ENCODE measurements around the gene STEAP3. TPM values are rescaled to one million over a fixed set of nuclear protein-coding genes. Genes with fewer than 3 reads are reported as not detected.

STEAP3 gene
- total and polyA plus RNA-seq, 2 donors (not counting 1 experiment from before 2014, with no cell fraction given) = 1.1 to 1.6 TPM

DNA sequence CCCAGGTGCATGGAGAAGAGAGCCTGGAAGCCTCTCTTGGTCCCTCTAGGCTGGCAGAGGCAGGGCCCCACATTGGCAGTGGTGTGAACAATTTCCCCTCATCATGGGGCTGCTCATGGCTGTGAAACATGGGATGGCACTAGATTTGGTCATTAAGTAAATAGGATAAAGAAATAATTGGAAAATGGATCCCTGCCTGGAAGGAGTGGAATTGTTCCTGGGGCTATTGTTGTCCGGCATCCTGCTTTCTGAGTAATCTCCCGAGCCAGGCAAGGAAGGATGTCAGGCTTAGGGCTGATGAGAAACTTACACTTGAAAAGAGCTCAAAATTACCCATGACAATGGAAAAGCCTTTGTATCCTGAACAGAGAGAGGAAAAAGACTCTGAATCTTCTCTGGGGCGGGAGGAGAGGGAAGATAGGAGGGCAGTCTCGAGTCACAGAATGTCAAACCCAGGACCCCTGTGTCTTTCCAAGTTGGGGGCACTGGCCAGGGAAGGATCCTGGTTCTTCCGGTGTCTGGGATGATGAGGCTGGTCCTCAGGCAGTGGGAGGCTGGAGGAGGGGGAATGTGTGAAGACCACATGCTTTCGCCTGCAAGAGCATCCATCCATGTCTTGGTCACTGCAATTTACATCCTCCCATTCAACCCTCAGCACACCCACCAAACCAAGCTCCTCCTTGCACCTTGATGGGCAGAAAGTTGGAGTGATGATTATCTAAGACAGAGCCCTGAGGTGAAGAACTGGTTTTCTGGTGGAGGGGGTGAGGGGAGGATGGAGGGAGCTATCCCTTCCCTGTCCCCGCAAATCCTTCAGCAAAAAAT lies 27.1 kb upstream of the STEAP3 start:
- Histone ChIP-seq H3K4me1 (ENCODE audit: control insufficient read depth in 2 of 2, insufficient read depth in 2 of 2, low read length in 2 of 2) (no peaks in the 10 kb centered on the region), H3K27ac (ENCODE audit: low read length in 2 of 2) (no peak overlapping the region), H3K4me2 (replicated peaks; ENCODE audit: low read depth, low read length, poor library complexity, severe bottlenecking) (no peak overlapping the region), H4K20me1 (ENCODE audit: control insufficient read depth, insufficient read depth, low read length, poor library complexity, severe bottlenecking) (no peaks in the 10 kb centered on the region), H2AFZ (ENCODE audit: insufficient read depth, low read depth, low read length, poor library complexity, severe bottlenecking) (no peak overlapping the region), H3K9ac (ENCODE audit: low read length) (no peak overlapping the region), H3K36me3 (replicated peaks in 1 of 2; ENCODE audit: control extremely low read depth in 1 of 2, control insufficient read depth in 1 of 2, extremely low read depth in 1 of 2, insufficient read depth in 2 of 2, low read length in 1 of 2) (no peaks in the 10 kb centered on the region), H3K79me2 (ENCODE audit: control insufficient read depth, insufficient read depth, low read length) (no peaks in the 10 kb centered on the region), H3K9me3 (ENCODE audit: control extremely low read depth in 1 of 3, control insufficient read depth in 2 of 3, insufficient read depth in 1 of 3, low read length in 2 of 3) (peaks cover 0 to 4% (median 0%) of the 10 kb centered on the region in 3 donors), H3K4me3 (ENCODE audit: control extremely low read depth in 1 of 5, extremely low read depth in 1 of 5, insufficient read depth in 1 of 5, low read depth in 2 of 5, low read length in 4 of 5) (no peak overlapping the region), H3K27me3 (replicated peaks in 1 of 4; ENCODE audit: control extremely low read depth in 1 of 4, control insufficient read depth in 3 of 4, insufficient read depth in 4 of 4, low read length in 3 of 4) (peaks cover 0 to 6% (median 0%) of the 10 kb centered on the region in 4 experiments)
- H3K4me1 Mint-ChIP-seq = no peaks in the 10 kb centered on the region
- ChIA-PET CTCF (no interaction called here), POLR2A (no interaction called here)
- no peak overlapping the region for H3K27ac Mint-ChIP-seq
- 69% methylated on average over 3 of the region's 7 CpGs for WGBS (ENCODE audit: insufficient coverage)
- DNase-seq (no peak), ATAC-seq (ENCODE audit: low read depth) (no peak)
- TF ChIP-seq, protein P1, sequence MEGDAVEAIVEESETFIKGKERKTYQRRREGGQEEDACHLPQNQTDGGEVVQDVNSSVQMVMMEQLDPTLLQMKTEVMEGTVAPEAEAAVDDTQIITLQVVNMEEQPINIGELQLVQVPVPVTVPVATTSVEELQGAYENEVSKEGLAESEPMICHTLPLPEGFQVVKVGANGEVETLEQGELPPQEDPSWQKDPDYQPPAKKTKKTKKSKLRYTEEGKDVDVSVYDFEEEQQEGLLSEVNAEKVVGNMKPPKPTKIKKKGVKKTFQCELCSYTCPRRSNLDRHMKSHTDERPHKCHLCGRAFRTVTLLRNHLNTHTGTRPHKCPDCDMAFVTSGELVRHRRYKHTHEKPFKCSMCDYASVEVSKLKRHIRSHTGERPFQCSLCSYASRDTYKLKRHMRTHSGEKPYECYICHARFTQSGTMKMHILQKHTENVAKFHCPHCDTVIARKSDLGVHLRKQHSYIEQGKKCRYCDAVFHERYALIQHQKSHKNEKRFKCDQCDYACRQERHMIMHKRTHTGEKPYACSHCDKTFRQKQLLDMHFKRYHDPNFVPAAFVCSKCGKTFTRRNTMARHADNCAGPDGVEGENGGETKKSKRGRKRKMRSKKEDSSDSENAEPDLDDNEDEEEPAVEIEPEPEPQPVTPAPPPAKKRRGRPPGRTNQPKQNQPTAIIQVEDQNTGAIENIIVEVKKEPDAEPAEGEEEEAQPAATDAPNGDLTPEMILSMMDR (IDR thresholded peaks at IDR 0.05) = no peak
- H3K27me3 Mint-ChIP-seq = peaks cover 28% of the 10 kb centered on the region
- intact Hi-C loops (cut with micrococcal nuclease) = no loop called here
- H3K9me3 Mint-ChIP-seq (ENCODE audit: insufficient read depth) = peaks cover 2% of the 10 kb centered on the region
- H3K4me3 Mint-ChIP-seq = no peak overlapping the region

DNA sequence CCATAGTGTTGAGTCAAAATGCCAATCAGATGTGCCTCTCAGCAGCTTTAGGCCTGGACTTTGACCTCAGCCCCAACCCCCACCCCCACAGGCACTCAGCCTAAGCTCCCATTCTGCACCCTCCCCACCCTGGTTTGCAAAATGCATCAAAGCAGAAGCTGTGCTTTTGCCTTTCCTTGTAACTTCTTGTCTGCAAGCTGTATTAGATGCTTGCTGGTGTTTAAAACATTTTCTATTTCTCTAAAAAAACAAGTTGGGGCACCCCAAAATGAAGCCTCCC lies 26.6 kb upstream of the STEAP3 start:
- Mint-ChIP-seq H3K27ac (no peak overlapping the region), H3K4me3 (no peak overlapping the region), H3K27me3 (peaks cover 28% of the 10 kb centered on the region), H3K4me1 (no peaks in the 10 kb centered on the region), H3K9me3 (ENCODE audit: insufficient read depth) (peaks cover 2% of the 10 kb centered on the region)
- H3K27ac ChIP-seq (ENCODE audit: low read length in 2 of 2) = no peak overlapping the region
- H3K4me1 ChIP-seq (ENCODE audit: control insufficient read depth in 2 of 2, insufficient read depth in 2 of 2, low read length in 2 of 2) = no peaks in the 10 kb centered on the region
- TF ChIP-seq, protein P1 (IDR thresholded peaks at IDR 0.05) = no peak
- TF ChIP-seq EZH2 (IDR thresholded peaks at IDR 0.05; ENCODE audit: borderline replicate concordance, insufficient read depth, low read depth, low read length, poor library complexity, severe bottlenecking) = no peak
- no peaks in the 10 kb centered on the region for H3K36me3 ChIP-seq (replicated peaks in 1 of 2; ENCODE audit: control extremely low read depth in 1 of 2, control insufficient read depth in 1 of 2, extremely low read depth in 1 of 2, insufficient read depth in 2 of 2, low read length in 1 of 2)
- CTCF ChIA-PET = no interaction called here
- H3K9me3 ChIP-seq (ENCODE audit: control extremely low read depth in 1 of 3, control insufficient read depth in 2 of 3, insufficient read depth in 1 of 3, low read length in 2 of 3) = peaks cover 0 to 4% (median 0%) of the 10 kb centered on the region in 3 donors
- DNase-seq (no peak), ATAC-seq (ENCODE audit: low read depth) (no peak)
- H2AFZ ChIP-seq (ENCODE audit: insufficient read depth, low read depth, low read length, poor library complexity, severe bottlenecking) = no peak overlapping the region
- H3K27me3 ChIP-seq (replicated peaks in 1 of 4; ENCODE audit: control extremely low read depth in 1 of 4, control insufficient read depth in 3 of 4, insufficient read depth in 4 of 4, low read length in 3 of 4) = peaks cover 0 to 6% (median 0%) of the 10 kb centered on the region in 4 experiments
- no peak overlapping the region for H3K4me2 ChIP-seq (replicated peaks; ENCODE audit: low read depth, low read length, poor library complexity, severe bottlenecking)
- no peak overlapping the region for H3K4me3 ChIP-seq (ENCODE audit: control extremely low read depth in 1 of 5, extremely low read depth in 1 of 5, insufficient read depth in 1 of 5, low read depth in 2 of 5, low read length in 4 of 5)
- no peak overlapping the region for H3K9ac ChIP-seq (ENCODE audit: low read length)
- intact Hi-C loops (cut with micrococcal nuclease) = no loop called here
- no peaks in the 10 kb centered on the region for H3K79me2 ChIP-seq (ENCODE audit: control insufficient read depth, insufficient read depth, low read length)
- POLR2A ChIA-PET = no interaction called here
- H4K20me1 ChIP-seq (ENCODE audit: control insufficient read depth, insufficient read depth, low read length, poor library complexity, severe bottlenecking) = no peaks in the 10 kb centered on the region

Measured in B cell (primary cell).